ENCODE measurements around the gene ARHGAP15.

Gene ARHGAP15

GRCh38 chr2:143771939-143772338 is 642.7 kb downstream of the ARHGAP15 start:
- Mint-ChIP-seq H3K9me3 (no peaks in the 10 kb centered on the region), H3K4me3 (no peak overlapping the region), H3K27ac (no peak overlapping the region), H3K4me1 (no peaks in the 10 kb centered on the region), H3K36me3 (peaks cover 14% of the 10 kb centered on the region), H3K27me3 (no peaks in the 10 kb centered on the region)
- ATAC-seq (ENCODE audit: low read depth) = no peak
- no peak for DNase-seq (ENCODE audit: low spot score in 2 of 2)

- H3K36me3 Mint-ChIP-seq = no peaks in the 10 kb centered on the region
- DNase-seq (ENCODE audit: low spot score in 2 of 2) (no peak), ATAC-seq (ENCODE audit: low read depth) (no peak)
- H3K4me3 Mint-ChIP-seq = no peak overlapping the region
- H3K27ac Mint-ChIP-seq = no peak overlapping the region
- H3K4me1 Mint-ChIP-seq = no peaks in the 10 kb centered on the region
- no peaks in the 10 kb centered on the region for H3K27me3 Mint-ChIP-seq
- no peaks in the 10 kb centered on the region for H3K9me3 Mint-ChIP-seq
These were observed 647.5 kb downstream of the ARHGAP15 start for GRCh38 chr2:143776526-143777297.

- H3K27me3 Mint-ChIP-seq = no peaks in the 10 kb centered on the region
- ATAC-seq (ENCODE audit: low read depth) (no peak), DNase-seq (ENCODE audit: low spot score in 2 of 2) (no peak)
- H3K9me3 Mint-ChIP-seq = no peaks in the 10 kb centered on the region
- no peak overlapping the region for H3K27ac Mint-ChIP-seq
- no peaks in the 10 kb centered on the region for H3K36me3 Mint-ChIP-seq
- H3K4me1 Mint-ChIP-seq = no peaks in the 10 kb centered on the region
- no peak overlapping the region for H3K4me3 Mint-ChIP-seq
These were observed 649.8 kb downstream of the ARHGAP15 start for GRCh38 chr2:143779021-143779420.

GRCh38 chr2:143786026-143786765 is 657.0 kb downstream of the ARHGAP15 start:
- H3K27ac Mint-ChIP-seq = no peak overlapping the region
- H3K4me3 Mint-ChIP-seq = no peak overlapping the region
- DNase-seq (ENCODE audit: low spot score in 2 of 2) (no peak), ATAC-seq (ENCODE audit: low read depth) (no peak)
- peaks cover 10% of the 10 kb centered on the region for H3K27me3 Mint-ChIP-seq
- H3K4me1 Mint-ChIP-seq = no peaks in the 10 kb centered on the region
- no peaks in the 10 kb centered on the region for H3K36me3 Mint-ChIP-seq
- no peaks in the 10 kb centered on the region for H3K9me3 Mint-ChIP-seq

- no peaks in the 10 kb centered on the region for H3K36me3 Mint-ChIP-seq
These were observed 658.5 kb downstream of the ARHGAP15 start for GRCh38 chr2:143787674-143788073.

GRCh38 chr2:143792602-143793001 is 663.4 kb downstream of the ARHGAP15 start:
- DNase-seq (ENCODE audit: low spot score in 2 of 2) (no peak), ATAC-seq (ENCODE audit: low read depth) (no peak)
- H3K4me1 Mint-ChIP-seq = peaks cover 2% of the 10 kb centered on the region
- H3K27me3 Mint-ChIP-seq = peaks cover 9% of the 10 kb centered on the region
- H3K27ac Mint-ChIP-seq = no peak overlapping the region
- H3K36me3 Mint-ChIP-seq = no peaks in the 10 kb centered on the region
- no peak overlapping the region for H3K4me3 Mint-ChIP-seq
- no peaks in the 10 kb centered on the region for H3K9me3 Mint-ChIP-seq

More at GRCh38 chr2:143787674-143788073, 658.5 kb downstream of the ARHGAP15 start:
- ATAC-seq (ENCODE audit: low read depth) = no peak
- no peak for DNase-seq (ENCODE audit: low spot score in 2 of 2)
- H3K9me3 Mint-ChIP-seq = no peaks in the 10 kb centered on the region
- peaks cover 10% of the 10 kb centered on the region for H3K27me3 Mint-ChIP-seq
- no peak overlapping the region for H3K27ac Mint-ChIP-seq
- no peaks in the 10 kb centered on the region for H3K4me1 Mint-ChIP-seq
- H3K4me3 Mint-ChIP-seq = no peak overlapping the region

- Mint-ChIP-seq H3K36me3 (no peaks in the 10 kb centered on the region), H3K9me3 (no peaks in the 10 kb centered on the region), H3K4me3 (no peak overlapping the region), H3K4me1 (peaks cover 2% of the 10 kb centered on the region), H3K27me3 (peaks cover 5% of the 10 kb centered on the region), H3K27ac (no peak overlapping the region)
- ATAC-seq (ENCODE audit: low read depth) = no peak
- DNase-seq (ENCODE audit: low spot score in 2 of 2) = no peak
These were observed 664.2 kb downstream of the ARHGAP15 start for GRCh38 chr2:143793381-143793780.

GRCh38 chr2:143796051-143796450 is 666.8 kb downstream of the ARHGAP15 start:
- no peaks in the 10 kb centered on the region for H3K27me3 Mint-ChIP-seq

GRCh38 chr2:143801561-143801960 is 672.3 kb downstream of the ARHGAP15 start:
- DNase-seq (ENCODE audit: low spot score in 2 of 2) = no peak
- H3K27me3 Mint-ChIP-seq = no peaks in the 10 kb centered on the region
- H3K27ac Mint-ChIP-seq = no peak overlapping the region
- no peaks in the 10 kb centered on the region for H3K36me3 Mint-ChIP-seq
- peaks cover 13% of the 10 kb centered on the region for H3K4me1 Mint-ChIP-seq
- no peak overlapping the region for H3K4me3 Mint-ChIP-seq
- ATAC-seq (ENCODE audit: low read depth) = no peak
- peaks cover 2% of the 10 kb centered on the region for H3K9me3 Mint-ChIP-seq

More at GRCh38 chr2:143796051-143796450, 666.8 kb downstream of the ARHGAP15 start:
- DNase-seq (ENCODE audit: low spot score in 2 of 2) = no peak
- no peaks in the 10 kb centered on the region for H3K9me3 Mint-ChIP-seq
- ATAC-seq (ENCODE audit: low read depth) = no peak
- H3K4me1 Mint-ChIP-seq = peaks cover 4% of the 10 kb centered on the region
- H3K27ac Mint-ChIP-seq = no peak overlapping the region
- H3K4me3 Mint-ChIP-seq = no peak overlapping the region
- H3K36me3 Mint-ChIP-seq = no peaks in the 10 kb centered on the region

GRCh38 chr2:143802242-143802641 is 673.0 kb downstream of the ARHGAP15 start:
- no peak for DNase-seq (ENCODE audit: low spot score in 2 of 2)
- Mint-ChIP-seq H3K4me3 (no peak overlapping the region), H3K9me3 (peaks cover 2% of the 10 kb centered on the region), H3K36me3 (no peaks in the 10 kb centered on the region), H3K27me3 (no peaks in the 10 kb centered on the region), H3K4me1 (peaks cover 11% of the 10 kb centered on the region), H3K27ac (no peak overlapping the region)
- ATAC-seq (ENCODE audit: low read depth) = no peak

- ATAC-seq (ENCODE audit: low read depth) = peak; percentile 46
- Mint-ChIP-seq H3K36me3 (no peaks in the 10 kb centered on the region), H3K9me3 (peaks cover 2% of the 10 kb centered on the region), H3K4me1 (peaks cover 11% of the 10 kb centered on the region), H3K27me3 (no peaks in the 10 kb centered on the region), H3K27ac (peak overlapping the region; percentile 50), H3K4me3 (peak overlapping the region; percentile 61)
- no peak for DNase-seq (ENCODE audit: low spot score in 2 of 2)
These were observed 673.8 kb downstream of the ARHGAP15 start for GRCh38 chr2:143802871-143803650.

- Mint-ChIP-seq H3K36me3 (no peaks in the 10 kb centered on the region), H3K9me3 (peaks cover 2% of the 10 kb centered on the region), H3K27ac (no peak overlapping the region), H3K27me3 (no peaks in the 10 kb centered on the region), H3K4me1 (peaks cover 11% of the 10 kb centered on the region), H3K4me3 (no peak overlapping the region)
- ATAC-seq (ENCODE audit: low read depth) = no peak
- DNase-seq (ENCODE audit: low spot score in 2 of 2) = no peak
These were observed 674.7 kb downstream of the ARHGAP15 start for GRCh38 chr2:143803936-143804335.

GRCh38 chr2:143805666-143806065 is 676.4 kb downstream of the ARHGAP15 start:
- Mint-ChIP-seq H3K27me3 (no peaks in the 10 kb centered on the region), H3K36me3 (no peaks in the 10 kb centered on the region), H3K4me1 (peaks cover 9% of the 10 kb centered on the region), H3K9me3 (peaks cover 2% of the 10 kb centered on the region), H3K27ac (no peak overlapping the region), H3K4me3 (no peak overlapping the region)
- no peak for ATAC-seq (ENCODE audit: low read depth)
- DNase-seq (ENCODE audit: low spot score in 2 of 2) = no peak

- no peaks in the 10 kb centered on the region for H3K36me3 Mint-ChIP-seq
- DNase-seq (ENCODE audit: low spot score in 2 of 2) (no peak), ATAC-seq (ENCODE audit: low read depth) (no peak)
- peaks cover 9% of the 10 kb centered on the region for H3K4me1 Mint-ChIP-seq
- no peak overlapping the region for H3K4me3 Mint-ChIP-seq
- H3K27ac Mint-ChIP-seq = no peak overlapping the region
- no peaks in the 10 kb centered on the region for H3K27me3 Mint-ChIP-seq
- H3K9me3 Mint-ChIP-seq = peaks cover 2% of the 10 kb centered on the region
These were observed 678.0 kb downstream of the ARHGAP15 start for GRCh38 chr2:143807192-143807591.
